Panc1 (cell line): ENCODE data around the gene GNAZ. TPM values are rescaled to one million over a fixed set of nuclear protein-coding genes. Genes with fewer than 3 reads are reported as not detected.

Experiments used
- ATAC-seq: fragments of 200-7000 bp; cut with Tn5 transposase; 2 replicates; pipeline ENCODE4 v1.9.1; 2020; ENCODE audit warnings: mild to moderate bottlenecking, moderate library complexity
- BruUV-seq: library from RNA; stranded (reverse); fragments of 400-500 nt; replicated peaks from 2 replicates; lab custom pipeline; 2021; lab: Mats Ljungman, UMichigan
- CTCF ChIA-PET: fragments of 300-600 bp; sonication (Branson Sonifier 250); formaldehyde crosslinking; loops from one replicate; lab custom pipeline; 2022; ENCODE audit warnings: antibody characterized with exemption; lab: Charles Lee
- POLR2A ChIA-PET: fragments of 300-600 bp; sonication (Branson Sonifier 250); formaldehyde crosslinking; loops from one replicate; lab custom pipeline; 2022; ENCODE audit warnings: antibody characterized with exemption; lab: Charles Lee
- DNase-seq: peaks from one replicate; pipeline ENCODE4 v3.0.0-alpha.2; 2010; ENCODE audit warnings: low read depth, low spot score
- H3K27ac ChIP-seq: 2 replicates; pipeline ENCODE4 v1.5.1; 2011; ENCODE audit warnings: mild to moderate bottlenecking, low read length, inconsistent platforms
- H3K27me3 ChIP-seq: fragments of 200-500 bp; sonication (Bioruptor generic); 2 replicates; pipeline ENCODE4 v1.6.0; 2014; ENCODE audit warnings: low read length, inconsistent platforms; ENCODE audit not compliant: control insufficient read depth, insufficient read depth
- H3K36me3 ChIP-seq: fragments of 200-500 bp; sonication (Bioruptor generic); 2 replicates; pipeline ENCODE4 v1.5.1; 2014; ENCODE audit warnings: inconsistent platforms, mild to moderate bottlenecking, low read length, moderate library complexity; ENCODE audit not compliant: control insufficient read depth, insufficient read depth
- H3K4me1 ChIP-seq: 2 replicates; pipeline ENCODE4 v1.5.1; 2011; ENCODE audit warnings: inconsistent platforms, mild to moderate bottlenecking, low read length, moderate library complexity; ENCODE audit not compliant: control insufficient read depth, insufficient read depth
- H3K4me3 ChIP-seq, 2 experiments: 2 replicates each; pipeline ENCODE4 v1.5.1; 2011 to 2012; ENCODE audit warnings: low read depth in 2 of 2, low read length in 2 of 2, mild to moderate bottlenecking in 2 of 2, inconsistent platforms in 1 of 2, moderate library complexity in 1 of 2
- H3K9me3 ChIP-seq: fragments of 200-500 bp; sonication (Bioruptor generic); 2 replicates; pipeline ENCODE4 v1.5.1; 2014; ENCODE audit warnings: low read depth, mild to moderate bottlenecking, inconsistent platforms, low read length, moderate library complexity; ENCODE audit not compliant: control insufficient read depth, insufficient read depth
- POLR2AphosphoS5 ChIP-seq: IDR thresholded peaks from 2 replicates; pipeline ENCODE4 v1.6.1; 2012; ENCODE audit warnings: mild to moderate bottlenecking, low read depth, low read length, moderate library complexity
- SIN3A ChIP-seq: IDR thresholded peaks from 2 replicates; pipeline ENCODE4 v1.6.1; 2012; ENCODE audit warnings: low read depth, mild to moderate bottlenecking, low read length, moderate library complexity, borderline replicate concordance; ENCODE audit not compliant: insufficient read depth
- TCF7L2 ChIP-seq: IDR thresholded peaks from 2 replicates; pipeline ENCODE4 v1.6.1; 2011; ENCODE audit warnings: mild to moderate bottlenecking, low read depth, low read length, inconsistent platforms
- in situ Hi-C: cut with HindIII; loops from 2 replicates; pipeline ENCODE4 v1.10.0; 2016; ENCODE audit warnings: low sequenced_read_pairs, low pct_unique_long_range_greater_than_20kb
- intact Hi-C: fragments of 100-400 bp; cut with micrococcal nuclease; formaldehyde crosslinking; loops from one replicate; pipeline ENCODE4 v1.10.0; 2022; ENCODE audit not compliant: unreplicated experiment
- total RNA-seq: library from RNA; stranded (reverse); gene quantifications from one replicate; pipeline ENCODE4 v1.2.1, GENCODE V29; 2021; ENCODE audit not compliant: unreplicated experiment
- TF ChIP-seq, protein P1 (sequence below), 2 experiments: IDR thresholded peaks; 2 replicates each; pipeline ENCODE4 v1.6.1; 2011 to 2012; ENCODE audit warnings: low read depth in 2 of 2, control low read depth in 1 of 2, low read length in 1 of 2, mild to moderate bottlenecking in 1 of 2, moderate library complexity in 1 of 2; ENCODE audit not compliant: insufficient read depth in 1 of 2
- TF ChIP-seq, protein P2 (sequence below): fragments of 450-650 bp; IDR thresholded peaks from 2 replicates; pipeline ENCODE4 v1.5.1; 2017; ENCODE audit warnings: mild to moderate bottlenecking

The GNAZ gene
- total RNA-seq, 1 experiment from 2014 or later, result 11.9 TPM

DNA sequence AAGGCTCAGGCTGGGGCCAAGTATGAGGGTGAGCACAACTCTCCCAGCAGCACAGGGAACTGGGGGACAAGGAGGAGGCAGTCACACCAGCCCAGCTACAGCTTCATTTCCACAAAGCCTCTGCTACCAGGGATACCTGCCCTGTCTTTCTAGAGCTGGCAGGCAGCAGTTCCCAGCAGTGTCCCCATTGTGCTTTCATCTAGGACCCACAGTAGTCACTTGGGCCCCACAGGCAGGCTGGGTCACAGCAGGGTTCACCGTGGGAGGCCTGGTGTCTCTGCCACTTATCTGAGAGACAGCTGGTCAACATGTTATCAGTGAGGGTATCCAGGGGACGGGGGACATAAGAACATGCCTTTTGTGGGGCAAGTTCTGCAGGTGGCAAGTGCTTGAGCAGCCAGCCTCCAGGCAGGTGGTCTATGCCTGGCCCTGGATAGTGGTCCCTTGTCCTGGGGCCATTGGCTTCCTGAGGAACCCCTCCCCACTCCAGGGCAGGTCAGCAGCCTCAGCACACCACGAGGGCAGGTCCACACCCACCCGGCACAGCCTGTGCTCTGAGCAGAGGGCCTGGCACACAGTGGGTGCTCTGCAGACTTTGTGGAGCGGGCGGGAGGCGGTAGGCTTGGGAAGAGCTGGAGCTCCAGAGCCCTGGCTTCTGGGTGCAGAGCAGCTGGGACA, 29.9 kb downstream of the GNAZ start:
- ATAC-seq, result no peak
- Histone ChIP-seq H3K27ac (no peak overlapping the region), H3K36me3 (no peaks in the 10 kb centered on the region), H3K27me3 (no peaks in the 10 kb centered on the region), H3K4me3 (no peak overlapping the region), H3K4me1 (no peaks in the 10 kb centered on the region), H3K9me3 (no peaks in the 10 kb centered on the region)
- in situ Hi-C loops (no loop called here), intact Hi-C loops (no loop called here)
- POLR2A ChIA-PET, result no interaction called here
- CTCF ChIA-PET, result no interaction called here
- BruUV-seq, result no TSS peak
- DNase-seq, result no peak
- no peak for TF ChIP-seq SIN3A
- TF ChIP-seq, protein P1, sequence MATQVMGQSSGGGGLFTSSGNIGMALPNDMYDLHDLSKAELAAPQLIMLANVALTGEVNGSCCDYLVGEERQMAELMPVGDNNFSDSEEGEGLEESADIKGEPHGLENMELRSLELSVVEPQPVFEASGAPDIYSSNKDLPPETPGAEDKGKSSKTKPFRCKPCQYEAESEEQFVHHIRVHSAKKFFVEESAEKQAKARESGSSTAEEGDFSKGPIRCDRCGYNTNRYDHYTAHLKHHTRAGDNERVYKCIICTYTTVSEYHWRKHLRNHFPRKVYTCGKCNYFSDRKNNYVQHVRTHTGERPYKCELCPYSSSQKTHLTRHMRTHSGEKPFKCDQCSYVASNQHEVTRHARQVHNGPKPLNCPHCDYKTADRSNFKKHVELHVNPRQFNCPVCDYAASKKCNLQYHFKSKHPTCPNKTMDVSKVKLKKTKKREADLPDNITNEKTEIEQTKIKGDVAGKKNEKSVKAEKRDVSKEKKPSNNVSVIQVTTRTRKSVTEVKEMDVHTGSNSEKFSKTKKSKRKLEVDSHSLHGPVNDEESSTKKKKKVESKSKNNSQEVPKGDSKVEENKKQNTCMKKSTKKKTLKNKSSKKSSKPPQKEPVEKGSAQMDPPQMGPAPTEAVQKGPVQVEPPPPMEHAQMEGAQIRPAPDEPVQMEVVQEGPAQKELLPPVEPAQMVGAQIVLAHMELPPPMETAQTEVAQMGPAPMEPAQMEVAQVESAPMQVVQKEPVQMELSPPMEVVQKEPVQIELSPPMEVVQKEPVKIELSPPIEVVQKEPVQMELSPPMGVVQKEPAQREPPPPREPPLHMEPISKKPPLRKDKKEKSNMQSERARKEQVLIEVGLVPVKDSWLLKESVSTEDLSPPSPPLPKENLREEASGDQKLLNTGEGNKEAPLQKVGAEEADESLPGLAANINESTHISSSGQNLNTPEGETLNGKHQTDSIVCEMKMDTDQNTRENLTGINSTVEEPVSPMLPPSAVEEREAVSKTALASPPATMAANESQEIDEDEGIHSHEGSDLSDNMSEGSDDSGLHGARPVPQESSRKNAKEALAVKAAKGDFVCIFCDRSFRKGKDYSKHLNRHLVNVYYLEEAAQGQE (IDR thresholded peaks at IDR 0.05; ENCODE audit: insufficient read depth in 1 of 2, low read depth in 2 of 2, low read length in 1 of 2), result no peak
- no peak for TF ChIP-seq TCF7L2
- TF ChIP-seq POLR2AphosphoS5, result no peak
- TF ChIP-seq, protein P2, sequence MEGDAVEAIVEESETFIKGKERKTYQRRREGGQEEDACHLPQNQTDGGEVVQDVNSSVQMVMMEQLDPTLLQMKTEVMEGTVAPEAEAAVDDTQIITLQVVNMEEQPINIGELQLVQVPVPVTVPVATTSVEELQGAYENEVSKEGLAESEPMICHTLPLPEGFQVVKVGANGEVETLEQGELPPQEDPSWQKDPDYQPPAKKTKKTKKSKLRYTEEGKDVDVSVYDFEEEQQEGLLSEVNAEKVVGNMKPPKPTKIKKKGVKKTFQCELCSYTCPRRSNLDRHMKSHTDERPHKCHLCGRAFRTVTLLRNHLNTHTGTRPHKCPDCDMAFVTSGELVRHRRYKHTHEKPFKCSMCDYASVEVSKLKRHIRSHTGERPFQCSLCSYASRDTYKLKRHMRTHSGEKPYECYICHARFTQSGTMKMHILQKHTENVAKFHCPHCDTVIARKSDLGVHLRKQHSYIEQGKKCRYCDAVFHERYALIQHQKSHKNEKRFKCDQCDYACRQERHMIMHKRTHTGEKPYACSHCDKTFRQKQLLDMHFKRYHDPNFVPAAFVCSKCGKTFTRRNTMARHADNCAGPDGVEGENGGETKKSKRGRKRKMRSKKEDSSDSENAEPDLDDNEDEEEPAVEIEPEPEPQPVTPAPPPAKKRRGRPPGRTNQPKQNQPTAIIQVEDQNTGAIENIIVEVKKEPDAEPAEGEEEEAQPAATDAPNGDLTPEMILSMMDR, result no peak

DNA sequence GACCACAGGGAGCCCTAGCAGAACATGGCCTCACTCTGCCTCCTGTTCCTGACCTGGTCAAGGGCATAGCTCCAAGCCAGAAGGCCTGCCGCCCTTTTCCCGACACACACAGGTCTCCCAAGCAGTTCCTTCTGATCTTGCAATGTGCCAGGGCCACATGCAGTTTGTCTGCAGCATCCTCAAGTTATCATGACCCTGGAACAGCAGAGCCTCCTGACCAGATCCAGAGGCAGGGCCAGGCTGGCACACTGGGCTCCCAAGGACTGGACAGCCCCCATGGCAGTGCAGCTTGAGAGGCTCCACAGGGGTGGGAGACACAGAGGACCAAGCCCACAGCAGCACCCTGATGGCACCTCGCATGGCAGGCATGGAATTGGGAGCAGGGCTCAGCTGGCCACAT, 31.2 kb downstream of the GNAZ start:
- Histone ChIP-seq H3K36me3 (no peaks in the 10 kb centered on the region), H3K4me1 (no peaks in the 10 kb centered on the region), H3K4me3 (no peak overlapping the region), H3K9me3 (no peaks in the 10 kb centered on the region), H3K27ac (no peak overlapping the region), H3K27me3 (no peaks in the 10 kb centered on the region)
- in situ Hi-C loops, result no loop called here
- TF ChIP-seq, protein P1 (IDR thresholded peaks at IDR 0.05; ENCODE audit: insufficient read depth in 1 of 2, low read depth in 2 of 2, low read length in 1 of 2), result no peak
- no peak for TF ChIP-seq TCF7L2
- no peak for TF ChIP-seq SIN3A
- no peak for TF ChIP-seq POLR2AphosphoS5
- TF ChIP-seq, protein P2, result no peak
- no TSS peak for BruUV-seq
- DNase-seq, result no peak
- no peak for ATAC-seq
- CTCF ChIA-PET, result no interaction called here
- intact Hi-C loops, result no loop called here
- POLR2A ChIA-PET, result no interaction called here
